Kidney epithelial cell (primary cell): ENCODE results near the gene LARGE1. TPM values are rescaled to one million over a fixed set of nuclear protein-coding genes. Genes with fewer than 3 reads are reported as not detected.

ENCODE experiments used
- DNase-seq: peaks from one replicate; pipeline ENCODE4 v3.0.0-alpha.2; 2010; ENCODE audit warnings: low read depth
- H3K27me3 ChIP-seq: 2 replicates; pipeline ENCODE4 v1.6.0; 2011; ENCODE audit warnings: low read length; ENCODE audit not compliant: control insufficient read depth, insufficient read depth
- H3K36me3 ChIP-seq: 2 replicates; pipeline ENCODE4 v1.5.1; 2011; ENCODE audit warnings: low read length; ENCODE audit not compliant: control insufficient read depth, insufficient read depth
- H3K4me3 ChIP-seq: 2 replicates; pipeline ENCODE4 v1.5.1; 2011; ENCODE audit warnings: low read depth, mild to moderate bottlenecking, control low read depth, low read length
- CTCF ChIP-seq: IDR thresholded peaks from 2 replicates; pipeline ENCODE4 v1.5.1; 2011; ENCODE audit warnings: mild to moderate bottlenecking, moderate library complexity, low read length, control low read depth, inconsistent platforms; ENCODE audit not compliant: insufficient read depth, poor library complexity, severe bottlenecking
- total RNA-seq: library from RNA; depleted of rRNA; stranded (reverse); fragments of >200 nt; gene quantifications from 2 replicates; pipeline ENCODE4 v1.2.3, GENCODE V29; 2015

The LARGE1 gene
- total RNA-seq, 1 donor from 2014 or later: 17.8 TPM

GRCh38 chr22:33952776-33953175 is 32.5 kb upstream of the LARGE1 start:
- no peaks in the 10 kb centered on the region for H3K27me3 ChIP-seq
- no peak overlapping the region for H3K4me3 ChIP-seq
- no peak for TF ChIP-seq CTCF
- H3K36me3 ChIP-seq: no peaks in the 10 kb centered on the region
- DNase-seq: no peak

- DNase-seq: no peak
- Histone ChIP-seq H3K27me3 (no peaks in the 10 kb centered on the region), H3K36me3 (no peaks in the 10 kb centered on the region), H3K4me3 (no peak overlapping the region)
- TF ChIP-seq CTCF: no peak
Measured at GRCh38 chr22:33940741-33941140, 20.5 kb upstream of the LARGE1 start.

GRCh38 chr22:33932997-33933396 is 12.7 kb upstream of the LARGE1 start:
- no peak for DNase-seq
- Histone ChIP-seq H3K4me3 (no peak overlapping the region), H3K36me3 (no peaks in the 10 kb centered on the region), H3K27me3 (no peaks in the 10 kb centered on the region)
- TF ChIP-seq CTCF: no peak

GRCh38 chr22:33931406-33931805 is 11.1 kb upstream of the LARGE1 start:
- Histone ChIP-seq H3K4me3 (no peak overlapping the region), H3K27me3 (no peaks in the 10 kb centered on the region), H3K36me3 (no peaks in the 10 kb centered on the region)
- no peak for DNase-seq
- TF ChIP-seq CTCF: no peak

- DNase-seq: no peak
- Histone ChIP-seq H3K36me3 (no peaks in the 10 kb centered on the region), H3K27me3 (peaks cover 2% of the 10 kb centered on the region), H3K4me3 (no peak overlapping the region)
- no peak for TF ChIP-seq CTCF
Measured at GRCh38 chr22:33927752-33928151, 7.5 kb upstream of the LARGE1 start.

GRCh38 chr22:33925194-33925593 is 4.9 kb upstream of the LARGE1 start:
- Histone ChIP-seq H3K4me3 (no peak overlapping the region), H3K27me3 (peaks cover 2% of the 10 kb centered on the region), H3K36me3 (no peaks in the 10 kb centered on the region)
- DNase-seq: no peak
- TF ChIP-seq CTCF: no peak
